ENCODE measurements around the gene SOSTDC1.

DNA sequence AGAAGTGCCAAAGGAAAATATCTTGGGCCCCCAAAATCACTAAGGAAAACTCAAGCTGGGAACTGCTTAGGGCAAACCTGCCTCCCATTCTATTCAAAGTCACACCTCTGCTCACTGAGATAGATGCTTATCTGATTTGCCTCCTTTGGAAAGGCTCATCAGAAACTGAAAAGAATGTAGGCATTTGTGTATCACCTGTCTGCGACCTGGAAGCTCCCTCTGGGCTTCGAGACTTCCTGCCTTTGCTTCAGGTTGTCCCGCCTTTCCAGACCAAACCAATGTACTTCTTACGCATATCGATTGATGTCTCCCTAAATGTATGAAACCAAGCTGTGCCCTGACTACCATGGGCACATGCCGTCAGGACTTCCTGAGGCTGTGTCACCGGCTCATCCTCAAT is 46.6 kb upstream of the SOSTDC1 start:
- no peak for TF ChIP-seq CEBPB (IDR thresholded peaks at IDR 0.05)
- TF ChIP-seq, protein P1, sequence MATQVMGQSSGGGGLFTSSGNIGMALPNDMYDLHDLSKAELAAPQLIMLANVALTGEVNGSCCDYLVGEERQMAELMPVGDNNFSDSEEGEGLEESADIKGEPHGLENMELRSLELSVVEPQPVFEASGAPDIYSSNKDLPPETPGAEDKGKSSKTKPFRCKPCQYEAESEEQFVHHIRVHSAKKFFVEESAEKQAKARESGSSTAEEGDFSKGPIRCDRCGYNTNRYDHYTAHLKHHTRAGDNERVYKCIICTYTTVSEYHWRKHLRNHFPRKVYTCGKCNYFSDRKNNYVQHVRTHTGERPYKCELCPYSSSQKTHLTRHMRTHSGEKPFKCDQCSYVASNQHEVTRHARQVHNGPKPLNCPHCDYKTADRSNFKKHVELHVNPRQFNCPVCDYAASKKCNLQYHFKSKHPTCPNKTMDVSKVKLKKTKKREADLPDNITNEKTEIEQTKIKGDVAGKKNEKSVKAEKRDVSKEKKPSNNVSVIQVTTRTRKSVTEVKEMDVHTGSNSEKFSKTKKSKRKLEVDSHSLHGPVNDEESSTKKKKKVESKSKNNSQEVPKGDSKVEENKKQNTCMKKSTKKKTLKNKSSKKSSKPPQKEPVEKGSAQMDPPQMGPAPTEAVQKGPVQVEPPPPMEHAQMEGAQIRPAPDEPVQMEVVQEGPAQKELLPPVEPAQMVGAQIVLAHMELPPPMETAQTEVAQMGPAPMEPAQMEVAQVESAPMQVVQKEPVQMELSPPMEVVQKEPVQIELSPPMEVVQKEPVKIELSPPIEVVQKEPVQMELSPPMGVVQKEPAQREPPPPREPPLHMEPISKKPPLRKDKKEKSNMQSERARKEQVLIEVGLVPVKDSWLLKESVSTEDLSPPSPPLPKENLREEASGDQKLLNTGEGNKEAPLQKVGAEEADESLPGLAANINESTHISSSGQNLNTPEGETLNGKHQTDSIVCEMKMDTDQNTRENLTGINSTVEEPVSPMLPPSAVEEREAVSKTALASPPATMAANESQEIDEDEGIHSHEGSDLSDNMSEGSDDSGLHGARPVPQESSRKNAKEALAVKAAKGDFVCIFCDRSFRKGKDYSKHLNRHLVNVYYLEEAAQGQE (IDR thresholded peaks at IDR 0.05; ENCODE audit: low read depth): no peak
- no peak for TF ChIP-seq TEAD4 (IDR thresholded peaks at IDR 0.05)
- TF ChIP-seq NFIC (IDR thresholded peaks at IDR 0.05): no peak

Measured in Ishikawa (cell line).